Measurements from ENCODE around the gene EGR1. TPM values are rescaled to one million over a fixed set of nuclear protein-coding genes. Genes with fewer than 3 reads are reported as not detected.

The EGR1 gene
- total RNA-seq, 1 donor from 2014 or later = 85.6 TPM

DNA sequence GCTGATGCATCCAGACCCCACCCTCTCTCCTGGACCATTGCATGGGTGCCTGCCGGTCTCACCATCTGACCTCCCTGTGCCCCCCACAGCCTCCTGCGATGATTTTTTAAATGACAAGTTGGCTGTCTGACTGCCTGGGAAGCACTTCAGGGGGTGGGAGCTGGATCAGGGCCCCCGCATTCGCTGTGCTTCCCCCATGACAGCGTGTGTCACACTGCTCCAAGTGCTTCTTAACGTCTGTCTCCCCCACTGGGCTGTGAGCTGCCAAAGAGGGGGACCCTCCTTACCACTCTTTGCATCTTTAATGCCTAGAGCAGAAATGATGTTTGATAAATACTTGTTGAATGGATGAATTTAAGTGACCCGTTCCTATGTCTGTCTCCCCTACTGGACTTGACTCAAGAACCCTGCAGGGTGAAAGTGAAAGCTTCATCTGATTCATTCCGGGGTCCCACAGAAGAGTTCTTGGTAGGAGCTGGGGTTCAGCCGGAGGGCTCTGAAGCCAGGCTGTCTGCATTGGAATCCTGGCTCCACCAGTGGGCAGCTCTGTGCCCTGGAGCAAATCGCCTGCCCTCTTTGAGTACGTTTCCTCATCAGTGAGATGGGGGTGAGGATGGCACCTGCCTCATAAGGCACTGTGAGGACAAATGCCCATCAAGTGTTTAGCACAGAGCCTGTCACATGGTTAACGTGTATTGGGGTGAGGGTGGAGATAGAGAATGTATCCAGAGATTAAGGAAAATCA, 7.6 kb upstream of the EGR1 start:
- DNase-seq = peak; percentile 35
- no peak overlapping the region for H3K4me3 ChIP-seq
- TF ChIP-seq, protein P1, sequence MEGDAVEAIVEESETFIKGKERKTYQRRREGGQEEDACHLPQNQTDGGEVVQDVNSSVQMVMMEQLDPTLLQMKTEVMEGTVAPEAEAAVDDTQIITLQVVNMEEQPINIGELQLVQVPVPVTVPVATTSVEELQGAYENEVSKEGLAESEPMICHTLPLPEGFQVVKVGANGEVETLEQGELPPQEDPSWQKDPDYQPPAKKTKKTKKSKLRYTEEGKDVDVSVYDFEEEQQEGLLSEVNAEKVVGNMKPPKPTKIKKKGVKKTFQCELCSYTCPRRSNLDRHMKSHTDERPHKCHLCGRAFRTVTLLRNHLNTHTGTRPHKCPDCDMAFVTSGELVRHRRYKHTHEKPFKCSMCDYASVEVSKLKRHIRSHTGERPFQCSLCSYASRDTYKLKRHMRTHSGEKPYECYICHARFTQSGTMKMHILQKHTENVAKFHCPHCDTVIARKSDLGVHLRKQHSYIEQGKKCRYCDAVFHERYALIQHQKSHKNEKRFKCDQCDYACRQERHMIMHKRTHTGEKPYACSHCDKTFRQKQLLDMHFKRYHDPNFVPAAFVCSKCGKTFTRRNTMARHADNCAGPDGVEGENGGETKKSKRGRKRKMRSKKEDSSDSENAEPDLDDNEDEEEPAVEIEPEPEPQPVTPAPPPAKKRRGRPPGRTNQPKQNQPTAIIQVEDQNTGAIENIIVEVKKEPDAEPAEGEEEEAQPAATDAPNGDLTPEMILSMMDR (IDR thresholded peaks at IDR 0.05) = no peak
- no peak for ATAC-seq
- no peaks in the 10 kb centered on the region for H3K36me3 ChIP-seq
- H3K27ac ChIP-seq = no peak overlapping the region
- H3K4me1 ChIP-seq = no peaks in the 10 kb centered on the region
- intact Hi-C loops (cut with DNase I) = no loop called here
- no peaks in the 10 kb centered on the region for H3K9me3 ChIP-seq
- no peaks in the 10 kb centered on the region for H3K27me3 ChIP-seq

- no peak for ATAC-seq
Measured at GRCh38 chr5:138458384-138458783, 6.9 kb upstream of the EGR1 start.

GRCh38 chr5:138458856-138459255, 6.4 kb upstream of the EGR1 start:
- Histone ChIP-seq H3K27me3 (no peaks in the 10 kb centered on the region), H3K27ac (no peak overlapping the region), H3K36me3 (no peaks in the 10 kb centered on the region), H3K4me1 (peaks cover 6% of the 10 kb centered on the region), H3K9me3 (no peaks in the 10 kb centered on the region), H3K4me3 (no peak overlapping the region)
- intact Hi-C loops (cut with DNase I) = no loop called here
- TF ChIP-seq, protein P1 (IDR thresholded peaks at IDR 0.05) = no peak
- ATAC-seq (no peak), DNase-seq (peak; percentile 48)

More at GRCh38 chr5:138458384-138458783, 6.9 kb upstream of the EGR1 start:
- Histone ChIP-seq H3K27me3 (no peaks in the 10 kb centered on the region), H3K4me1 (peaks cover 4% of the 10 kb centered on the region), H3K9me3 (no peaks in the 10 kb centered on the region), H3K4me3 (no peak overlapping the region), H3K27ac (no peak overlapping the region), H3K36me3 (no peaks in the 10 kb centered on the region)
- intact Hi-C loops (cut with DNase I) = no loop called here
- DNase-seq = no peak
- TF ChIP-seq, protein P1 (IDR thresholded peaks at IDR 0.05) = no peak

DNA sequence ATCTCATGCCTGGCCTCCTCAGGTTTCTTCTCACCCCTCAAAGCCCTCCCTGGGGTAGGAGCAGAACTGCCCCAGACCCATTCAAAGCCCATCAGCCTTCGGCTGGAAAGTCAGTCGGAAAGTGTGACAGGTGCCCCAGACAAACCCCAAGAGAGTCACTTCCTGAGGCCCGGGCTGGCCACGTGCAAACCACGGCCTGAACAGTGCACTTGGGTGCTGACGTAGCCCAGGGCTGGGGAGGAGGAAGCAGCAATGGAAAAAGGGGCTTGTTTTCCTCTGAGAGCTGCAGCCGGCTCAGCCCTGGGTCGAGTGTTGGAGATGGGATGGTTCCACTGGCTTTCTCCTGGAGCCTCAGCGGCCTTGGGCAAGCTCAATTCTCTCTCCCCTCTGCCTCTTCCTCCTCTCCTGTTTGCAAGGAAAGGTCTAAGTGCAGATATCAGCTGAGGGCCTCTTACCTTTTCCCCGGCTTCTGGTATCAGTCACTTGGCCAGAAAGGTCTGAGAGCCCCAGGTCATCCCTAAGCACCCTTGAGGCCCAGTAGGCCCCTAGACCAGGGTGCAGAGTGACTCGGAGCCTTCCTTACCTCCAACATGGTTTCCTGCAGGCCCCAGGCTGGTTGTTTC, 5.9 kb upstream of the EGR1 start:
- ATAC-seq (no peak), DNase-seq (peak; percentile 68)
- Histone ChIP-seq H3K9me3 (no peaks in the 10 kb centered on the region), H3K4me3 (no peak overlapping the region), H3K4me1 (peaks cover 6% of the 10 kb centered on the region), H3K36me3 (no peaks in the 10 kb centered on the region), H3K27ac (no peak overlapping the region), H3K27me3 (no peaks in the 10 kb centered on the region)
- TF ChIP-seq, protein P1 (IDR thresholded peaks at IDR 0.05) = no peak
- intact Hi-C loops (cut with DNase I) = no loop called here

GRCh38 chr5:138460032-138460693, 5.1 kb upstream of the EGR1 start:
- H3K27me3 ChIP-seq = no peaks in the 10 kb centered on the region
- H3K36me3 ChIP-seq = no peaks in the 10 kb centered on the region
- intact Hi-C loops (cut with DNase I) = no loop called here
- TF ChIP-seq, protein P1 (IDR thresholded peaks at IDR 0.05) = no peak
- H3K27ac ChIP-seq = no peak overlapping the region
- no peak overlapping the region for H3K4me3 ChIP-seq
- no peak for DNase-seq
- H3K4me1 ChIP-seq = peaks cover 6% of the 10 kb centered on the region
- H3K9me3 ChIP-seq = no peaks in the 10 kb centered on the region
- ATAC-seq = no peak
